ENCODE measurements around the gene SYNM. TPM values are rescaled to one million over a fixed set of nuclear protein-coding genes. Genes with fewer than 3 reads are reported as not detected.

The SYNM gene
- total RNA-seq, 2 donors from 2014 or later, result 2.3 to 12.5 TPM

- Mint-ChIP-seq H3K27me3 (ENCODE audit: insufficient read depth) (peaks cover 42% of the 10 kb centered on the region), H3K4me1 (peaks cover 4% of the 10 kb centered on the region), H3K36me3 (ENCODE audit: low read depth) (no peaks in the 10 kb centered on the region), H3K9me3 (no peaks in the 10 kb centered on the region), H3K4me3 (no peak overlapping the region), H3K27ac (no peak overlapping the region)
- Histone ChIP-seq H3K4me1 (ENCODE audit: control insufficient read depth, insufficient read depth, low read length) (peaks cover 3% of the 10 kb centered on the region), H3K36me3 (ENCODE audit: control insufficient read depth, insufficient read depth, low read length) (no peaks in the 10 kb centered on the region), H3K9me3 (ENCODE audit: control insufficient read depth, low read length) (no peaks in the 10 kb centered on the region), H3K4me3 (ENCODE audit: low read length) (no peak overlapping the region), H3K27ac (ENCODE audit: low read depth, low read length) (no peak overlapping the region), H3K9ac (ENCODE audit: extremely low read depth, low read length, poor library complexity, severe bottlenecking) (no peak overlapping the region), H3K27me3 (ENCODE audit: control insufficient read depth, insufficient read depth, low read length, poor library complexity, severe bottlenecking) (peaks cover 30% of the 10 kb centered on the region)
- no peak for TF ChIP-seq CTCF (conservative IDR thresholded peaks at IDR 0.05)
- WGBS, 2 experiments (ENCODE audit: insufficient coverage in 1 of 2, insufficient read length in 1 of 2), result 91 to 92% methylated on average over 8 to 11 of the region's 11 CpGs
- DNase-seq, result no peak
Observed at GRCh38 chr15:99096894-99097426, 7.9 kb upstream of the SYNM start.

DNA sequence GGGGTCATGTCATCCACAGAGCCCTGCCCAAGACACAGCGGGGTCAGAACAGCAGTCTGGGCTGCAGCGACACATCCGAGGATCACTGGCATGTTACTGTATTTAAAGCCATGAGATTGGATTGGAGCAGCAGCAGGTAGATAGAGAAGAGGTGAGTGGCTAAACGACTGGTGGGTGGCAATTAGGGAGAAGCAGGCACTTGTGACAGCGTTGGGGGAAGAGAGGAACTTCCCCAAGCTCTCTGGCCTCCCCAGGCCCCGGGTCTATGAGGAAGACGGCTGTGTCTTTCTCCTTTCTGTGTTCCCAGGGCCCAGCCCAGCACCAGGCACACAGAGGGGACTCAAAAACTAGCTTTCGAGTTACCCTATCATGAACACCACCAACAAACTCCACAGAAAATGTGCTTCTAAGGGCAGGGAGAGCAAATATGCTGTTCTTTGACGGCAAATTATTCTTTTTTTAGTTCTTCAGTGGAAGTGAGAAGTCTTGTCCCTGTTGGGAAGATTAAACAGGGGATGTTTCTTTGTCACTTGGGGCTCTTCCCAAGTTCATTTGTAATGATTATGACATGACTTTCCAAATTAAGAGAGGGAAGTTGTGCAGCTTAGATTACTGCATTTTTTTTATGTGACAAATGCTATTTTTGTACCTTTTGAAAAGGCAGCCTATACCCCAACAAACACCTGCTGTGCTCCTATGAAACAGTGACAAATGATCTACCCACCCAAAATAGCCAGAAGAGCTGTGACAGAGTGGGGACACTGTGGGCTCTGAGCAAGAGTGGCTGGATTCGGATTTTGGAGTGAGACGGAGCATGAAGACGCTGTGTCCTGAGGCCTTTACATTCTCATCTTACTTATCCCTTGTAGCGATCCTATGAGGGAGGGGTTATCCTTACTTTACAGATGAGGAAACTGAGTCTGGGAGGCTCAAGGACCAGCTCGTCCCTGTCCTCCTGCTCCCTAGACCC, 7.2 kb upstream of the SYNM start:
- Histone ChIP-seq H3K36me3 (ENCODE audit: control insufficient read depth, insufficient read depth, low read length) (no peaks in the 10 kb centered on the region), H3K9ac (ENCODE audit: extremely low read depth, low read length, poor library complexity, severe bottlenecking) (no peak overlapping the region), H3K4me1 (ENCODE audit: control insufficient read depth, insufficient read depth, low read length) (peaks cover 3% of the 10 kb centered on the region), H3K27me3 (ENCODE audit: control insufficient read depth, insufficient read depth, low read length, poor library complexity, severe bottlenecking) (peaks cover 33% of the 10 kb centered on the region), H3K4me3 (ENCODE audit: low read length) (no peak overlapping the region), H3K27ac (ENCODE audit: low read depth, low read length) (no peak overlapping the region), H3K9me3 (ENCODE audit: control insufficient read depth, low read length) (no peaks in the 10 kb centered on the region)
- no peak for TF ChIP-seq CTCF (conservative IDR thresholded peaks at IDR 0.05)
- peaks cover 4% of the 10 kb centered on the region for H3K4me1 Mint-ChIP-seq
- H3K27ac Mint-ChIP-seq, result no peak overlapping the region
- 91 to 92% methylated on average over 10 to 14 of the region's 14 CpGs for WGBS, 2 experiments (ENCODE audit: insufficient coverage in 1 of 2, insufficient read length in 1 of 2)
- no peak for DNase-seq
- H3K4me3 Mint-ChIP-seq, result no peak overlapping the region
- H3K27me3 Mint-ChIP-seq (ENCODE audit: insufficient read depth), result peaks cover 48% of the 10 kb centered on the region
- no peaks in the 10 kb centered on the region for H3K36me3 Mint-ChIP-seq (ENCODE audit: low read depth)
- H3K9me3 Mint-ChIP-seq, result no peaks in the 10 kb centered on the region

DNA sequence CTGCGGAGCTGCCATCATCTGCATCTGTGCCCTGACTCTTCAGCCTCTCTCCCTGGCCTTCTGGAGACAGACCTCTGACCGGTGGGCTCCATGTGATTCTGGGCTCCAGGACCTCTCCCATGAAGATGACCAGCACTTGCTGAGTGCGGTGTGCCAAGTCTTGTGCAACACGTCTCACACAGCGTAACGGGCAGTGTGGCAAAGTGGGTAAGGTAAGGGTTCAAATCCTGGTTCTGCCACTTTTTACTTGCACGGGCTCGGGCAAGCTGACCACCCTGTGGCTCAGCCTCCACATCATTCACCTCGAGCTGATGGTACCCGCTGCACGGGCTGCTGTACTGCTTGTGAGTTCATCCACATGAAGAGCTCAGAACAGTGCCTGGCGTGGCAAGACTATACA, 6.5 kb upstream of the SYNM start:
- Mint-ChIP-seq H3K4me3 (no peak overlapping the region), H3K27ac (no peak overlapping the region), H3K27me3 (ENCODE audit: insufficient read depth) (peaks cover 52% of the 10 kb centered on the region), H3K36me3 (ENCODE audit: low read depth) (no peaks in the 10 kb centered on the region), H3K9me3 (no peaks in the 10 kb centered on the region), H3K4me1 (peaks cover 4% of the 10 kb centered on the region)
- no peaks in the 10 kb centered on the region for H3K9me3 ChIP-seq (ENCODE audit: control insufficient read depth, low read length)
- no peak overlapping the region for H3K27ac ChIP-seq (ENCODE audit: low read depth, low read length)
- no peak overlapping the region for H3K4me3 ChIP-seq (ENCODE audit: low read length)
- no peak overlapping the region for H3K9ac ChIP-seq (ENCODE audit: extremely low read depth, low read length, poor library complexity, severe bottlenecking)
- TF ChIP-seq CTCF (conservative IDR thresholded peaks at IDR 0.05), result no peak
- no peaks in the 10 kb centered on the region for H3K36me3 ChIP-seq (ENCODE audit: control insufficient read depth, insufficient read depth, low read length)
- peaks cover 40% of the 10 kb centered on the region for H3K27me3 ChIP-seq (ENCODE audit: control insufficient read depth, insufficient read depth, low read length, poor library complexity, severe bottlenecking)
- DNase-seq, result no peak
- H3K4me1 ChIP-seq (ENCODE audit: control insufficient read depth, insufficient read depth, low read length), result peaks cover 3% of the 10 kb centered on the region
- 88 to 90% methylated on average over 12 of the region's 12 CpGs for WGBS, 2 experiments (ENCODE audit: insufficient coverage in 1 of 2, insufficient read length in 1 of 2)

Measured in endodermal cell (in vitro differentiated cells).